Testis (tissue), 3 donors: Measurements from ENCODE around the gene NALCN. TPM values are rescaled to one million over a fixed set of nuclear protein-coding genes. Genes with fewer than 3 reads are reported as not detected.

ENCODE experiments used
- DNase-seq: peaks from one replicate; pipeline ENCODE4 v3.0.0-alpha.2; 2019
- H3K27ac ChIP-seq, 2 donors: fragments of 200-600 bp; sonication (generic); one replicate each; pipeline ENCODE4 v1.5.1; 2019
- H3K27me3 ChIP-seq: fragments of 200-600 bp; sonication (generic); one replicate; pipeline ENCODE4 v1.5.1; 2019
- H3K36me3 ChIP-seq: fragments of 200-600 bp; sonication (generic); one replicate; pipeline ENCODE4 v1.5.1; 2017; ENCODE audit warnings: low read depth; ENCODE audit errors: missing control alignments
- H3K4me1 ChIP-seq: fragments of 200-600 bp; sonication (generic); one replicate; pipeline ENCODE4 v1.5.1; 2019
- H3K4me3 ChIP-seq, 2 donors: fragments of 200-600 bp; sonication (generic); one replicate each; pipeline ENCODE4 v1.5.1; 2017 to 2019
- H3K9me3 ChIP-seq: fragments of 200-600 bp; sonication (generic); one replicate; pipeline ENCODE4 v1.5.1; 2017
- POLR2A ChIP-seq: fragments of 450-650 bp; IDR thresholded peaks from one replicate; pipeline ENCODE4 v1.6.1; 2017; ENCODE audit warnings: antibody characterized with exemption, mild to moderate bottlenecking, moderate library complexity
- WGBS, 2 donors: methylation state at CpG; one replicate each; pipeline ENCODE4 v1.1.5; 2018; 5-methylcytosine and 5-hydroxymethylcytosine counted together
- intact Hi-C: fragments of 100-400 bp; cut with DNase I; formaldehyde crosslinking; loops from one replicate; pipeline ENCODE4 v1.15.1; 2023; ENCODE audit warnings: low total_unique reads
- polyA plus RNA-seq: library from polyadenylated mRNA; stranded (reverse); fragments of 350-450 nt; fragmentation: Illumina TruSeq; extraction: RNeasy Lipid Tissue Mini Kit (QIAGEN cat#74804); gene quantifications from one replicate; pipeline ENCODE4 v1.2.3, GENCODE V29; 2014; ENCODE audit warnings: low read depth, low replicate concordance; ENCODE audit not compliant: insufficient read depth
- total RNA-seq, 2 donors: library from RNA; depleted of rRNA; stranded (reverse); fragments of >200 nt; gene quantifications; one replicate each; pipeline ENCODE4 v1.2.3, GENCODE V29; 2016
- TF ChIP-seq, protein P1 (sequence below), 3 experiments: fragments of 450-650 bp in 2 of 3; fragments of 200-600 bp in 1 of 3; sonication (generic) in 1 of 3; IDR thresholded peaks; one replicate each; pipeline ENCODE4 v1.5.1; 2016 to 2019; ENCODE audit warnings: antibody characterized with exemption in 3 of 3, mild to moderate bottlenecking in 2 of 3, moderate library complexity in 1 of 3

Gene NALCN
- total and polyA plus RNA-seq, 3 donors from 2014 or later: 2.9 to 4.0 (median 3.2) TPM

DNA sequence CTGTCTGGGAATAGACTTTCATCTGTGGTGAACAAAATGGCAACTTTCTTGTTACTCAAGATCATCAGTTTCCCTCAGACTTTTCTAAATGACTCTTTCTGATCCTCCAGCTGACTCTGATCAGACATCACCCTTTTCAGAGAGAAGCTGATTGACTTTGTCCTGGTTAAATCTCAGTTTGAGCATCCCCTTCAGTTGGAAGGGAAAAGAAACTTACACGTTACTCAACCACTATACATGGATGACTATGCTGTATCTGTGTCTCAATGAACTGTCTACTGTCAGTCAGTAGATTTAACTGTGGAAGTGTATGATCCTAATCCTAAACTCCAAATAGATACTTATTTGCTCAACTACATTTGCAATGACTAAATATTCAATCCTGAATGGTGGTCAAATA lies 118.5 kb downstream of the NALCN start:
- Histone ChIP-seq H3K36me3 (no peaks in the 10 kb centered on the region), H3K27ac (no peak overlapping the region), H3K4me1 (no peaks in the 10 kb centered on the region), H3K9me3 (no peaks in the 10 kb centered on the region), H3K27me3 (no peaks in the 10 kb centered on the region), H3K4me3 (no peak overlapping the region)
- intact Hi-C loops: no loop called here
- 89 to 94% methylated on average over 1 of the region's 1 CpG for WGBS, 2 donors
- TF ChIP-seq POLR2A: no peak
- TF ChIP-seq, protein P1, sequence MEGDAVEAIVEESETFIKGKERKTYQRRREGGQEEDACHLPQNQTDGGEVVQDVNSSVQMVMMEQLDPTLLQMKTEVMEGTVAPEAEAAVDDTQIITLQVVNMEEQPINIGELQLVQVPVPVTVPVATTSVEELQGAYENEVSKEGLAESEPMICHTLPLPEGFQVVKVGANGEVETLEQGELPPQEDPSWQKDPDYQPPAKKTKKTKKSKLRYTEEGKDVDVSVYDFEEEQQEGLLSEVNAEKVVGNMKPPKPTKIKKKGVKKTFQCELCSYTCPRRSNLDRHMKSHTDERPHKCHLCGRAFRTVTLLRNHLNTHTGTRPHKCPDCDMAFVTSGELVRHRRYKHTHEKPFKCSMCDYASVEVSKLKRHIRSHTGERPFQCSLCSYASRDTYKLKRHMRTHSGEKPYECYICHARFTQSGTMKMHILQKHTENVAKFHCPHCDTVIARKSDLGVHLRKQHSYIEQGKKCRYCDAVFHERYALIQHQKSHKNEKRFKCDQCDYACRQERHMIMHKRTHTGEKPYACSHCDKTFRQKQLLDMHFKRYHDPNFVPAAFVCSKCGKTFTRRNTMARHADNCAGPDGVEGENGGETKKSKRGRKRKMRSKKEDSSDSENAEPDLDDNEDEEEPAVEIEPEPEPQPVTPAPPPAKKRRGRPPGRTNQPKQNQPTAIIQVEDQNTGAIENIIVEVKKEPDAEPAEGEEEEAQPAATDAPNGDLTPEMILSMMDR (IDR thresholded peaks at IDR 0.05): no peak
- DNase-seq: no peak

- Histone ChIP-seq H3K4me1 (no peaks in the 10 kb centered on the region), H3K27ac (no peak overlapping the region), H3K27me3 (no peaks in the 10 kb centered on the region), H3K36me3 (no peaks in the 10 kb centered on the region), H3K9me3 (no peaks in the 10 kb centered on the region), H3K4me3 (no peak overlapping the region)
- intact Hi-C loops: no loop called here
- 86 to 100% methylated on average over 1 of the region's 1 CpG for WGBS, 2 donors
- no peak for DNase-seq
- TF ChIP-seq POLR2A: no peak
- TF ChIP-seq, protein P1 (IDR thresholded peaks at IDR 0.05): no peak
Observed at GRCh38 chr13:101292711-101293110, 123.6 kb downstream of the NALCN start.

- 86 to 90% methylated on average over 10 of the region's 10 CpGs for WGBS, 2 donors
- Histone ChIP-seq H3K4me1 (no peaks in the 10 kb centered on the region), H3K4me3 (no peak overlapping the region), H3K27ac (no peak overlapping the region), H3K27me3 (no peaks in the 10 kb centered on the region), H3K36me3 (no peaks in the 10 kb centered on the region), H3K9me3 (no peaks in the 10 kb centered on the region)
- intact Hi-C loops: no loop called here
- no peak for TF ChIP-seq POLR2A
- TF ChIP-seq, protein P1 (IDR thresholded peaks at IDR 0.05): no peak
- DNase-seq: no peak
Observed at GRCh38 chr13:101291646-101292515, 124.4 kb downstream of the NALCN start.

GRCh38 chr13:101291206-101291605 lies 125.1 kb downstream of the NALCN start:
- DNase-seq: no peak
- TF ChIP-seq, protein P1 (IDR thresholded peaks at IDR 0.05): no peak
- TF ChIP-seq POLR2A: no peak
- no peaks in the 10 kb centered on the region for H3K36me3 ChIP-seq
- no peaks in the 10 kb centered on the region for H3K9me3 ChIP-seq
- intact Hi-C loops: no loop called here
- 87 to 95% methylated on average over 2 of the region's 2 CpGs for WGBS, 2 donors
- H3K27me3 ChIP-seq: no peaks in the 10 kb centered on the region
- no peak overlapping the region for H3K27ac ChIP-seq
- no peaks in the 10 kb centered on the region for H3K4me1 ChIP-seq
- no peak overlapping the region for H3K4me3 ChIP-seq

- Histone ChIP-seq H3K9me3 (no peaks in the 10 kb centered on the region), H3K36me3 (no peaks in the 10 kb centered on the region), H3K4me3 (no peak overlapping the region), H3K27me3 (no peaks in the 10 kb centered on the region), H3K4me1 (no peaks in the 10 kb centered on the region), H3K27ac (no peak overlapping the region)
- 36 to 41% methylated on average over 5 of the region's 5 CpGs for WGBS, 2 donors
- DNase-seq: peak; percentile 61
- TF ChIP-seq POLR2A: no peak
- TF ChIP-seq, protein P1 (IDR thresholded peaks at IDR 0.05): no peak
- intact Hi-C loops: no loop called here
Observed at GRCh38 chr13:101289764-101290163, 126.5 kb downstream of the NALCN start.
